GM19328 (cell line): ENCODE measurements around the gene SF3A2.

Experiments
- ATAC-seq: cut with Tn5 transposase; IDR thresholded peaks from one replicate; pipeline ENCODE4 v1.9.1; 2021; ENCODE audit warnings: mild to moderate bottlenecking, moderate library complexity; ENCODE audit not compliant: unreplicated experiment

SF3A2 gene

DNA sequence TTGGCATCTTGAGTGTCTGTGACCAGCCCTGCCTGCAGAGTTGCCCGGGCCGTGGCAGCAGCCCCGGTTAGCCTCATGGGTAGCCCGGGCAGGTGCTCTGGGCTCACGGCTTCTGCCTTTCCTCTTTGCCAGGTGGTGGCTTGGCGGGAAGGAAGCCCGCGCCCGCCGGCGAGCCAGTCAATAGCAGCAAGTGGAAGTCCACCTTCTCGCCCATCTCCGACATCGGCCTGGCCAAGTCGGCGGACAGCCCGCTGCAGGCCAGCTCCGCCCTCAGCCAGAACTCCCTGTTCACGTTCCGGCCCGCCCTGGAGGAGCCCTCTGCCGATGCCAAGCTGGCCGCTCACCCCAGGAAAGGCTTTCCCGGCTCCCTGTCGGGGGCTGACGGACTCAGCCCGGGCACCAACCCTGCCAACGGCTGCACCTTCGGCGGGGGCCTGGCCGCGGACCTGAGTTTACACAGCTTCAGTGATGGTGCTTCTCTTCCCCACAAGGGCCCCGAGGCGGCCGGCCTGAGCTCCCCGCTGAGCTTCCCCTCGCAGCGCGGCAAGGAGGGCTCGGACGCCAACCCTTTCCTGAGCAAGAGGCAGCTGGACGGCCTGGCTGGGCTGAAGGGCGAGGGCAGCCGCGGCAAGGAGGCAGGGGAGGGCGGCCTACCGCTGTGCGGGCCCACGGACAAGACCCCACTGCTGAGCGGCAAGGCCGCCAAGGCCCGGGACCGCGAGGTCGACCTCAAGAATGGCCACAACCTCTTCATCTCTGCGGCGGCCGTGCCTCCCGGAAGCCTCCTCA is 10.4 kb upstream of the SF3A2 start:
- ATAC-seq: no peak

DNA sequence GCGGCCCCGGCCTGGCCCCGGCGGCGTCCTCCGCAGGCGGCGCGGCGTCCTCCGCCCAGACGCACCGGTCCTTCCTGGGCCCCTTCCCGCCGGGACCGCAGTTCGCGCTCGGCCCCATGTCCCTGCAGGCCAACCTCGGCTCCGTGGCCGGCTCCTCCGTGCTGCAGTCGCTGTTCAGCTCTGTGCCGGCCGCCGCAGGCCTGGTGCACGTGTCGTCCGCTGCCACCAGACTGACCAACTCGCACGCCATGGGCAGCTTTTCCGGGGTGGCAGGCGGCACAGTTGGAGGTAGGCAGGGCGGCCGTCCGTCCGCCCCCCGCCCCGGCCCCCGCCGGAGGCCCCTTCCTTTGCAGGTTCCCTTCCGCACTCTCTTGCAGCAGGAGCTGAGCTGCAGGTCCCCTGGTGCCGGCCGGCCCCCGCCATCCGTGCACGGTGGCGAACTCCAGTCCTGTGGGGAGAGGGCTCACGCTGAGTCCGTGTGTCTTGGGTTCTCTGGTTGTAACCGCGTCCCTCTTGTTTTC is 9.7 kb upstream of the SF3A2 start:
- ATAC-seq: no peak

DNA sequence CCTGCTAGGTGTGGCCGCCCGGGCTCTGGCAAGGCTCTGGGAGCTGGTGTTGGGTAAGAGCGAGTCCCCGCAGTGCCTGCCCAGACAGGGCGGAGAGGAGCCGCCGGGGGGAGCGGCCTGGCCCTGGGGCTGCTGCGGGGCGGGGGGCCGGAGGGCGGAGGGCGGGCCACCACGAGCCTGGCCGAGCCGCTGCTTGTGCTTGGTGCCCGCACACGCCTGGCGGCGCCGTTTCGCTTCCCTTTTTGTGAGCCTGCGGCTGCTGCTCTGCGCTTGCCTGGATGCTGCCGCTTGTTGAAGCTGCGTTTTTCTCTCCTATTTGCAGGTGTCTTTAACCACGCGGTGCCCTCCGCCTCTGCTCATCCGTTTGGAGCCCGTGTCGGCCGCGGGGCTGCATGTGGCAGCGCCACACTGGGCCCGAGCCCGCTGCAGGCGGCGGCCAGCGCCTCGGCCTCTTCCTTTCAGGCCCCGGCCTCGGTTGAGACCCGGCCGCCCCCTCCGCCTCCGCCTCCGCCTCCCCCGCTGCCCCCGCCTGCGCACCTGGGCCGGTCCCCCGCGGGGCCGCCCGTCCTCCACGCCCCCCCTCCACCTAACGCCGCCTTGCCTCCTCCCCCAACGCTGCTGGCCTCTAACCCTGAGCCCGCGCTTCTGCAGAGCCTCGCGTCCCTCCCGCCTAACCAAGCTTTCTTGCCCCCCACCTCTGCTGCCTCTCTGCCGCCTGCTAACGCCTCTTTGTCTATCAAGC is 9.0 kb upstream of the SF3A2 start:
- no peak for ATAC-seq

DNA sequence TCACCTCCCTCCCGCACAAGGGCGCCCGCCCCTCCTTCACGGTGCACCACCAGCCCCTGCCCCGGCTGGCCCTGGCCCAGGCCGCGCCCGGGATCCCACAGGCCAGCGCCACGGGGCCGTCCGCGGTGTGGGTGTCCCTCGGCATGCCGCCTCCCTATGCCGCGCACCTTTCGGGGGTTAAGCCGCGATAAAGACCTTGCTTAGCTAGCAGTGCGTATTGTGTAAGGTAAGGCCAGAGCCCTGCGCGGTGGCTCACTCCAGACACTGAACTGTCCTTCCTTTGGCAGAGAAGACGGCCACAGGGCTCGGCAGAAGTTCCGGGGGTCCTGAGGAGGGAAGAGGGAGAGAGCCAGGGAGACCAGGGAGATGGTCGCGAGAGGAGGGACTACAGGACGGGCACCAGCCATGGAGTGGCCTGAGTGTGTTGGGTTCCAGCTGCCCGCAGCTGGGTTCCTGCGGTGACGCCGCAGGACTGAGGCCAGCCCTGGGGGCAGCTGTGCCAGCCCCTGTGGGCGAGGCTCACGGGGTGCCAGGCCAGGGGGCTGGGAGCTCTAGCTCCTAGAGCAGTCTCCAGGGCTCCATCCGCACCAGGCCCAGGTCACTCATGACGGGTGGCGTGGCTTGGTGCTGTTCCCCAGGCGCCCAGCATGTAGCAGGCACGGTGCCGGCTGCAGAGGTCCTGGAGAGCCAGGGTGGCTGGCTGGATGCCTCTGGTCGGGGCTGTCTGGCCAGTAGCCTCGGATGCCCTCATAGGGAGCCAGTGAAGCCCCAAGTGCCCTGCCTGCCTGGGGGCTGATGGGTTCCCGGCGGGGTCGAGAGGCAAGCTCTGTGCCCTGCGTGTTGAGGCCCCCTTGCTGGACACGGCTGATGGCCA is 8.2 kb upstream of the SF3A2 start:
- ATAC-seq: no peak

DNA sequence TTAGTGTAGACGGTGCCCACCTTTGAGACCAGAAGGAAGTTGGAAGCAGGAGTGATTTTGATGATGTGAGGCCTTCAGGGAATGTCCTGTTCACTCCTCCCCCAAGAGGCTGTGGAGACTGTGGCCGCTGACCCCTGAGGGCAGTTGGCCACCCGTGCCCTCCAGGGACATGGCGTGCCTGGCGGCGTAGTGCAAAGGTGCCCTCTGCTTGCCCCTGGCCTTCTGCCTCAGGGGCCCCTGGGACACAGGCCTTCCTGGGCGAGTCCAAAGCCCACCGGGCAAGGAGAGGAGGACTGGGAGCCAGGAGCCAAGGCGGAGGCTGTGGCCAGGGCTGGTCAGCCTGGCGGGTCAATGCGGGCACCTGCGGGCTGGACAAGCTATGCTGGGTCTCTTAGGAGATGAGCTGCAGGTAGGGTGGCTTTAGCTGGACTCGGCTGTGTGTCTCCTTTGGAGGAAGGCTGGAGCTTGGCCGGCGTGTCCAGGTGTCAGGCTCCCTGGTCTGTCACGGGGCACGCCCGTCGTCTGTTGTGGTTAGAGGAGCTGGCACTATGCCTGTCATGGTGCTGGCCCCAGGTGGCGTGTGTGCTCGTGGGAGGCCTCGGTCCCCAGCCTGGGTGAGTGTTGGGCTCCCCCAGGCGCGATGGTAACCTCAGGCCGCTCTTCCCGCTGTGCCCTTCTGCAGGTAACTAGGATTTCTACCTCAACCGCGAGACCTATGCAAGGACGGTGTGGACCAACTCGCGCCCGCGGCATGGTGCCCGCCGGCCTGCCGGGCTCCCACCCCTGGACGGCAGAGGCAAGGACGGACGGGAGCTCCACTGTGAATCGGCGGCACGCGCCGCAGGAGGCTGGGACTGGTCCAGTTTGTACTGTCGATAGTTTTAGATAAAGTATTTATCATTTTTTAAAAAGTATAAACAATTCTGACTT is 7.3 kb upstream of the SF3A2 start:
- no peak for ATAC-seq

DNA sequence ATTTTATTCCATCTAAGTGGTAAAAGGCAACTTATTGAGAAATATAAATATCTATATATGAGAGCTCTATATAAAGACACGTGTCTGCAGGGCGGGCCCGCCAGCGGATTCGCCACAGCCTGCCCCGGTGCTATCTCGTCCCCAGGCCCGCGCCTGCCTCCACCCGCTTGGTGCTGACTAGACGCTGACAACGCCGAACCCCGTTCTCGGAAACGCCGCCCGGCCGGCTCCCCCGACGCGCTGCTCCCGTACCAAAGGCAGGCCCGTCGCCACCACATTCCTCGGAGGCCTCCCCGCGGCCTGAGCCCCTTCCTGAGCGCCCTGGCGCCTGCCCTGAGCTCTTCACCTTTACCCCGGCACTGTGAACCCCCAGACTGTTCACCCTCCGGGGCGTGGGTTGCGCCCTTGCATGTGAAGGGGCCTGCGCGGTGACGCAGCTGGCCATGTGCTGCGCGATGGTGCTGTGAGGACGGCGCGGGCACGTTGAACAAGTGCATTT is 6.5 kb upstream of the SF3A2 start:
- no peak for ATAC-seq

DNA sequence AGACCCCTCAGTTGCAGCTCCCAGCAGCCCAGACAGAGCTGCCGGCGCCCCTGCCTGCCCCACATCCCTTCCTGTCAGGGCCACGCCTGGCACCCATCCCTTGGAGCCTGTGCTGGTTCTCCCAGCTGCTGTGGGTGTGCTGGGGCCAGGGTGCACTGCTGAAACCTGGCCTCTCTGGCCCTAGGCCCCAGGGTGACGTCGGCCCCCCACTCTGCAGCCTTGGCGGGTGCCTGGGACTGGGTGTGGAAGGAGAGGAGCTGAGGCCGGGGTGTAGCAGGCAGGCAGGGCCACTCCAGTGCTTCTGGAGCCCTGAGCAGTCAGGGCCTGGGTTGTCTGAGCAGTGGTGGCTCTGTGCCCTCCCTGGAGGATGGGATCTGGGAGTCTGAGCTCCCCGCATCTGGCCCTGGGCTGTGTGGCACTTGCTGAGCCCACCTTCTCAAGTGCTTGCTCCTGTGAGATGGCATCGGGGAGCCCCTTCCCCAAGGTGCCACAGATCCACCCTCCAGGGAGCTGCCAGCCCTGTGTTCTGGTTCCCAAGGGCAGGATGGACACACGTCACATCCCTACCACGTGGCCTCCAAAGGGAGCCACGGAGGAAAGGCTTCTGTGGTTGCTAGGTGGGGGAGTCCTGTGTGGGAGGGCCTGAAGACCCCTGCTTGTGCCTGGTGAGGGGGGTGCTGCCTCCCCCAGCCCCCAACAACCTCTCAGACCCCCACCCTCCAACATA is 5.7 kb upstream of the SF3A2 start:
- ATAC-seq: no peak

DNA sequence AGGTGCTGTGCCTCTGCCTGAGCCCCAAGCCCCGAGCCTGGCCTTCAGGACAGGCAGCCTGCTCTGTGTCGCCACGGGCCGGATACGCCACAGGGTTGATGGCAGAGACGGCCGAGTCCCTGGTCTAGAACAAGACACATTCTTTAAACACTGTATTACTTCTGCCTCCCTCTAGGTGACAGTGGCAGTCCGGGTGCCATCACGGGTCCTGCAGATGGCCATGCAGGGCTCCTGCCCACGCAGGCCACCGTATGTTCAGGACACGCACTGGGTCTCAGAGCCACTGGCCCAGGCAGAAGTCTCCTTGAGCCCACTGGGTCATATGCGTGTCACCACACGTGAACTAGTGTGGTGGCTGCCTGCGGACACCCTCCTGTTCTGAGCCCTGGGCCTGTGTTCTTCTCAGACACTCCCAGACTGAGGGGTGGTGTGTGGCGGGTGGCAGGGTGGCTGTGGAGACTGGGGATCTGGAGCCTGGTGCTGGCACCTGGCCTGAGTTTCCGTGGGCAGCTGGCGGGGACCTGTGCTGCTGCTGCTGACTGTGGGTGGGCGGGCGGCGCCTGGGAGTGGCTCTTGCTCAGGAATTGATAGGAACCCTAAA is 4.9 kb upstream of the SF3A2 start:
- ATAC-seq: no peak

DNA sequence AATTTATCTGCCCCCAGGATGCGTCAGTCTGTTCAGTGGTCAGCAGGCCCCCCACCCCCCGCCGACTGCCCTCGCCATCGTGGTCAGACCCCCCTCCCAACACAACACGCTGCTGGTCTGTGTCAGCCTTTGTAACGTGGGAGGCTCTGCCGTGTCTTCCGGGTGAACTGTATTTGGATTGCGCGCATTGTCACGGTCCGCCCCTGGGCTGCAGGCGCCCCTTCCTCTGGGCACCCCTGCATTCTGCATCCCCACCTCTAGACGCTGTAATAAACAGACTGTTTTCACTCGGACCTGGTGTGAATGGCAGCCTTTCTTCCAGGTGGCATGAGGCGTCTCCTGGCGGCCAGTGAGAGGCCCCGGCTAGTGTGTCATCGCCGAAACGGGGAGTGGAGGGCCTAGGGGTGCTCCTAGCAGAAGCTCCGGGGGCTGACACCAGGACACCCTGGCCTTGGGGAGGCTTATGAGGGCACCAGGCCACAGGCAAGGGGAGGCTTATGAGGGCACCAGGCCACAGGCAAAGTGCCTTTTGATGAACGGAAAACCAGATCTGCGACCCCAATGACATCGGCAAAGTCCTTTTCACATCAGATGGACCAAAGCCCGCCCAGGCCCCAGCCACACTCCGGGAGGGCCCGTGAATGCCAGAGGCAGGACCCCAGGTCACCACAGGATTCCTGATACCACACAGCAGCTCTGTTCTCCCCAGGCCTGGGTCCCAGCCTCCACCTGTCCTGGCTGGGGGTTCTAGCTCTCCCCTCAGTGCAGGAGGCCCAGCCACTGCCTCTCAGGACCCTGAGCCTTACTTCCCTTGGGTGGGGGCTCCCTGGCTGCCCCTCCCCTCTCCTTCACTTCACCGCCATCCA is 4.1 kb upstream of the SF3A2 start:
- no peak for ATAC-seq

DNA sequence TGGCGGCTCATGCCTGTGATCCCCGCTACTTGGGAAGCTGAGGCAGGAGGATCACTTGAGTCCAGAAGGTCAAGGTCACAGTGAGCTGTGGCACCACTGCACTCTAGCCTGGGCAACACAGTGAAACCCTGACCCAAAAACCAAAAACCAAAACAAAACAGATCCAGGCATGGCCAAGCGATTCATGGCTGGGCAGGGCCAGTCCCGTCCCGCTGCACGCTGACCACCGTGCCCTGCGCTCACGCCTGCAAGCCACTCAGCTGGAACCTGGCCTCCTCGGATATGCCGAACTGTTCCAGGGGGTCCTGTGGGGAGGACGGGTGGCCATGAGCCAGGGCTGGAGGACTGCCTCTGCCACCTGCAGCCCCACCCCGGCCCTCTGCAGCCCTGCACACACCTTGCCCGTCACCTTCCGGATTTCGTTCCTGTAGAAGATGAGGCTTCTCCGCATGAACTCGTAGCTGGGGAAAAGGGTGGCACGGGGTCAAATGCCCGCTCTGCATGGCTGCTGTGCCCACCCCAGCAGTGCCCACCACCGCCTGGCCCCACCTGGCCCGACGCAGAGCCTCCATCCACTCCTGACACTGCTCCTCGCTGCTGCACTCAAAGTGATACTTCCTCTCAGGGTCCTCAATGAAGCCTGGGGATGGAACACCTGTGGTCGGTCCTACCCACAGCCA is 2.9 kb upstream of the SF3A2 start:
- no peak for ATAC-seq

DNA sequence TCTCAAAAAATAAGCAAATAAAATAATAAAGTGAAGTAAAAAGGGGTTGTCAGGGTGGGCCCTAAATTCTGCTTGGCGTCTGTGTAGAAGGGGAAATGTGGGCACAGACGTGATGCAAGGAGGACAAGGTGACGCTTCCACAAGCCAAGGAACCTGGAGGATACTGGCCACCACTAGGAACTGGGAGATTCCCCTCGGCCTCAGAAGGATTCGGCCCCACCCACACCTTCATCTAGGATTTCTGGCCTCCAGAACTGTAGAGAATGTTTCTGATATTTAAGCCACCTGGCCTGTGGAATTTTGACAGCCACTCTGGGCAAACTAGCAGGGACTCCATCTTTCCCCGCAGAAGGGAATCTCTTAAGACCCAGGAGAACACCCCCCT is 1.6 kb upstream of the SF3A2 start:
- ATAC-seq: no peak

DNA sequence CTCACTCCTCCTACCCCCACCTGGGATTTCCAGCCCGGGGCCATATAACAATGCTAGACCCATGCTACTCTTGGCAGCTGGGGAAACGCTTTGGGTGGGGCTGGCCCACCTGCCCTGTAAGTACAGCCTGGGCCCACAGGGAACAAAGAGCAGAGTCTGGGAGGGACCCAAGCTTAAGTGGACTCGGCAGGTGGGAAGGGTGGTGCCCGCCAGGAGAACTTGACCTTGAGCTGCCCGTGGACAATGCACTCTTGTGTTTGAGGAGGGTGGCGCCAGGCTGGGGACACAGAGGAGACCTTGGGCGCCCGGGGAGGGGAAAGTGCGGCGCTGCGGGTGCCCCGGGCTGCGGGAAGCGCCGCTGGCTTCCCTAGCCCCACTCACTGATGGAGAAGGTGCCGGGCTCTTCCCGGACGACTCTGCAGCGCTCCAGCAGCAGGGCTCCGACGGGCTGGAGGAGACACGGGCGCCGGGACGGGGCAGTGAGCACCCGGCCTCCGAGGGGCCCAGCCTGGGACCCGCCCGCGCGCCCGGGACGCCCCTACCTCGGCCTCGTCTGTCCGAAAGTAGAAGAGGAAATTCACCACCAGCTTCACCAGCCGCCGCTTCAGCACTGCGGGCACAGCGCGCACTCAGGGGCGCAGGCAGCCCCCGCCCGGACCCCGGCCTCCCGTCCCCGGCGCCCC is 1.1 kb upstream of the SF3A2 start:
- no peak for ATAC-seq

DNA sequence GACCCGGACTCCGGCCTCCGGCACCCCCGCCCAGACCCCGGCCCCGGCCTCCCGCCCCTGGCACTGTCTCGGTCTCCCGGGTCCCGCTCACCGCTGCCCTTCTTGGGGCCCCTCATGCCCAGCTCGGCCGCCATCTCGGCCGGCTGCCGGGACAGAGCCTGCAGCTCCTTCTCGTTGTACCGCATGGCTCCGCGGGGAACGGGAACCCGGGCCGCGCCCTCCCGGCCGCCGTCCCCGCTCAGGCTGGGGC is 635 bp upstream of the SF3A2 start:
- ATAC-seq: peak; percentile 17

DNA sequence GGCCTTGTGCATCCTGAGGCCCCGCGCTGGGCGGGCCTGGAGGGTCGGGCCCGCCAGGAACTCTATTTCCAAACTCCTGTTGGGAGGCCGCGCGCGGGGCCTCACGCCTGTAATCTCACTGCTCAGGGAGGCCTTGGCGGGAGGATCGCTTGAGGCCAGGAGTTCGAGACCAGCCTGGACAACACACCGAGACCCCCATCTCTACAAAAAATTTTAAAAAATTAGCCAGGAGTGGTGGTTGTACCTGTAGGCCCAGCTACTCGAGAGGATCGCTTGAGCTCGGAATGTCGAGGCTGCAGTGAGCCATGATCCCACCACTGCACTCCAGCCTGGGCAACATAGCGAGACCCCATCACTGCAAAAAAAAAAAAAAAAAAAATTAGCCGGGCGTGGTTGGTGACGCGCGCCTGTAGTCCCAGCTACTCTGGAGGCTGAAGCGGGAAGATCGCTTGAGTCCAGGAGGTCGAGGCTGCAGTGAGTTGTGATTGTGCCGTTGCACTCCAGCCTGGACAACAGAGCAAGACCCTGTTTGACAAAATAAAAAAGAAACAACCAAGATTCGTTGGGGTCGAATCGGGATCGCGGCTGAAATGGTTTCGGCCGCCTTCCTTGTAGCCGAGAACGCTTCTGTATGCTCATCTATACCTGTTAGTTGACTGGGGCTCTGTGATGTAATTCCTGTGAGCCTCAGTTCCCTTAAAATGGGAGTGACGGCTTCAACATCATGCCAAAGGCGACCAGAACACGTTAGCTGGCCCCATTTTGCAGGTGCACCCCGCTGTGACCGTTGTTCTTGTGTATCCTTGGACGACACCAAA is 636 bp downstream of the SF3A2 start:
- no peak for ATAC-seq

DNA sequence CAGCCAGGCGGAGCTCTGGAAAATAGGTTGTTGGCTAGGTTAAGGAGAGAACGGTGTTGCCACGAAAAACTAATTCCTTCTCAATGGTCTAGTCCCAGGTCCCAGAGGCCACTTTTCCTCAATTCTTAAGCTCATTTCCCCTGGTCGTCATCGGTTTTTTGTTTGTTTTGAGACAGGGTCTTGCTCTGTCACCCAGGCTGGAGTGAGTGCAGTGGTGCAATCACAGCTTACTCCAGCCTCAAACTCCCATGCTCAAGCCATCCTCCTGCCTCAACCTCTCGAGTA is 1.2 kb downstream of the SF3A2 start:
- ATAC-seq: no peak

DNA sequence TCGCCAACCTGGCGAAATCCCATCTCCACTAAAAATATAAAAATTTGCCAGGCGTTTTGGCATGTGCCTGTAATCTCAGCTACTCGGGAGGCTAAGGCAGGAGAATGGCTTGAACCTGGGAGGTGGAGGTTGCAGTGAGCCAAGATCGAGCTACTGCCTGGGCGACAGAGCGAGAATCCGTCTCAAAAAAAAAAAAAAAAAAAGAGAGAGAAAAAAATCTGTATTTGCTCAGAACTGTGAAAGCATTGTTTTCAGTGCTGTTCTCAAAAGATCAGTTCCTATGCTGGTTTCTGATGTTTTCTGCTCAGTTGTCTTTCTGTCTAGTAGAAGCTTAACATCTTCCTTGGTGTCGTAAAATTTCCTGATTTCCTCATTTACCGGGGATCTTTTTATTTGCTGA is 2.5 kb downstream of the SF3A2 start:
- no peak for ATAC-seq
